HCT116 (cell line): ENCODE measurements around the gene COL15A1. TPM values are rescaled to one million over a fixed set of nuclear protein-coding genes. Genes with fewer than 3 reads are reported as not detected.

Experiments used
- ATAC-seq: fragments of 200-7000 bp; cut with Tn5 transposase; 2 replicates; pipeline ENCODE4 v1.9.1; 2020; ENCODE audit warnings: mild to moderate bottlenecking, moderate library complexity
- BruUV-seq: library from RNA; stranded (reverse); fragments of 400-500 nt; replicated peaks from 2 replicates; lab custom pipeline; 2021; lab: Mats Ljungman, UMichigan
- CTCF ChIA-PET: fragments of 300-600 bp; sonication (Branson Sonifier 250); formaldehyde crosslinking; loops from one replicate; lab custom pipeline; 2021; ENCODE audit warnings: antibody characterized with exemption; lab: Charles Lee
- POLR2A ChIA-PET: fragments of 300-600, 350-600 bp; sonication (Branson Sonifier 250); formaldehyde crosslinking; loops from one replicate; lab custom pipeline; 2021; ENCODE audit warnings: antibody characterized with exemption; lab: Charles Lee
- RAD21 ChIA-PET, 2 experiments: fragments of 300-600 bp; sonication (Branson Sonifier 250); formaldehyde crosslinking; loops; one replicate each; lab custom pipeline; 2023; ENCODE audit warnings: low total read pairs in 2 of 2; ENCODE audit not compliant: uncharacterized antibody in 2 of 2, unreplicated experiment in 2 of 2, low non-redundant PET in 1 of 2; lab: Charles Lee
- DNase-seq: peaks from one replicate; pipeline ENCODE4 v3.0.0-alpha.2; 2010; ENCODE audit warnings: low read depth, low spot score
- H2AFZ ChIP-seq: fragments of 200-600 bp; shearing (Covaris generic), sonication (generic); 2 replicates; pipeline ENCODE4 v1.6.1; 2017; ENCODE audit warnings: low read depth, mixed run types, mixed read lengths, antibody characterized with exemption, low read length; ENCODE audit not compliant: poor library complexity, severe bottlenecking
- H3K27ac ChIP-seq: 2 replicates; pipeline ENCODE4 v1.5.1; 2012; ENCODE audit warnings: low read depth, low read length
- H3K27me3 ChIP-seq: fragments of 200-600 bp; sonication (generic); 2 replicates; pipeline ENCODE4 v1.6.1; 2016; ENCODE audit warnings: mixed run types, low read length, mixed read lengths; ENCODE audit not compliant: insufficient read depth
- H3K36me3 ChIP-seq, 2 experiments: fragments of 200-500 bp in 1 of 2; fragments of 200-600 bp in 1 of 2; sonication (Bioruptor generic) in 1 of 2; sonication (generic) in 1 of 2; 2 replicates each; pipeline versions ENCODE4 v1.5.1 to v1.6.1; 2014 to 2016; ENCODE audit warnings: low read length in 2 of 2, inconsistent platforms in 1 of 2, mixed read lengths in 1 of 2, mixed run types in 1 of 2; ENCODE audit not compliant: insufficient read depth in 2 of 2, control insufficient read depth in 1 of 2
- H3K4me1 ChIP-seq, 2 experiments: fragments of 200-600 bp in 1 of 2; sonication (generic) in 1 of 2; 2 replicates each; pipeline versions ENCODE4 v1.5.1 to v1.6.1; 2012 to 2017; ENCODE audit warnings: low read length in 2 of 2, inconsistent platforms in 1 of 2, mild to moderate bottlenecking in 1 of 2, mixed read lengths in 1 of 2, mixed run types in 1 of 2, moderate library complexity in 1 of 2; ENCODE audit not compliant: insufficient read depth in 2 of 2, control insufficient read depth in 1 of 2
- H3K4me2 ChIP-seq: fragments of 200-600 bp; sonication (generic); 2 replicates; pipeline ENCODE4 v1.6.1; 2017; ENCODE audit warnings: mixed run types, low read length, mixed read lengths
- H3K4me3 ChIP-seq, 2 experiments: fragments of 200-600 bp in 1 of 2; sonication (generic) in 1 of 2; replicated peaks in 1 of 2; 2 replicates each; pipeline ENCODE4 v1.5.1; 2011 to 2016; ENCODE audit warnings: low read length in 2 of 2, control low read depth in 1 of 2, low read depth in 1 of 2, mild to moderate bottlenecking in 1 of 2, mixed read lengths in 1 of 2, mixed run types in 1 of 2
- H3K79me2 ChIP-seq: fragments of 200-600 bp; sonication (generic); 2 replicates; pipeline ENCODE4 v1.6.1; 2017; ENCODE audit warnings: mild to moderate bottlenecking, mixed run types, low read length, moderate library complexity, mixed read lengths; ENCODE audit not compliant: insufficient read depth
- H3K9ac ChIP-seq: fragments of 200-600 bp; sonication (generic); 2 replicates; pipeline ENCODE4 v1.6.1; 2016; ENCODE audit warnings: low read length, mixed read lengths
- H3K9me2 ChIP-seq: fragments of 200-600 bp; sonication (generic), shearing (Covaris generic); 2 replicates; pipeline ENCODE4 v1.6.1; 2017; ENCODE audit warnings: mixed run types, mild to moderate bottlenecking, moderate library complexity; ENCODE audit not compliant: insufficient read depth
- H3K9me3 ChIP-seq, 2 experiments: fragments of 200-500 bp in 1 of 2; fragments of 200-600 bp in 1 of 2; sonication (Bioruptor generic) in 1 of 2; sonication (generic) in 1 of 2; 2 replicates each; pipeline ENCODE4 v1.6.1; 2014 to 2017; ENCODE audit warnings: low read length in 2 of 2, mixed read lengths in 2 of 2, inconsistent platforms in 1 of 2, low read depth in 1 of 2, mild to moderate bottlenecking in 1 of 2, mixed run types in 1 of 2, moderate library complexity in 1 of 2; ENCODE audit not compliant: control insufficient read depth in 1 of 2, insufficient read depth in 1 of 2
- H4K20me1 ChIP-seq: fragments of 200-600 bp; sonication (generic), shearing (Covaris generic); 2 replicates; pipeline ENCODE4 v1.6.1; 2017; ENCODE audit warnings: mixed run types, mild to moderate bottlenecking, moderate library complexity; ENCODE audit not compliant: insufficient read depth
- CBX3 ChIP-seq: IDR thresholded peaks from 2 replicates; pipeline ENCODE4 v1.6.1; 2012; ENCODE audit warnings: low read depth
- CEBPB ChIP-seq: IDR thresholded peaks from 2 replicates; pipeline ENCODE4 v1.6.1; 2012; ENCODE audit warnings: low read depth
- ELF1 ChIP-seq: IDR thresholded peaks from 2 replicates; pipeline ENCODE4 v1.6.1; 2012; ENCODE audit warnings: low read depth, borderline replicate concordance
- EZH2 ChIP-seq: fragments of 200-600 bp; sonication (generic); IDR thresholded peaks from 2 replicates; pipeline ENCODE4 v1.6.1; 2017; ENCODE audit warnings: antibody characterized with exemption, mixed run types
- EZH2phosphoT487 ChIP-seq: fragments of 200-600 bp; IDR thresholded peaks from 2 replicates; pipeline ENCODE4 v1.6.1; 2018; ENCODE audit warnings: antibody characterized with exemption, borderline replicate concordance
- FOSL1 ChIP-seq: IDR thresholded peaks from 2 replicates; pipeline ENCODE4 v1.6.1; 2012; ENCODE audit warnings: low read depth
- JUND ChIP-seq: IDR thresholded peaks from 2 replicates; pipeline ENCODE4 v1.6.1; 2012
- MAX ChIP-seq: IDR thresholded peaks from 2 replicates; pipeline ENCODE4 v1.6.1; 2012
- POLR2AphosphoS5 ChIP-seq: IDR thresholded peaks from 2 replicates; pipeline ENCODE4 v1.6.1; 2011; ENCODE audit warnings: mild to moderate bottlenecking, low read depth, low read length, moderate library complexity
- REST ChIP-seq: IDR thresholded peaks from 2 replicates; pipeline ENCODE4 v1.6.1; 2012; ENCODE audit warnings: low read depth
- SP1 ChIP-seq: IDR thresholded peaks from 2 replicates; pipeline ENCODE4 v1.6.1; 2012; ENCODE audit warnings: low read depth
- SRF ChIP-seq: IDR thresholded peaks from 2 replicates; pipeline ENCODE4 v1.6.1; 2012; ENCODE audit warnings: low read depth
- TCF7L2 ChIP-seq: IDR thresholded peaks from 2 replicates; pipeline ENCODE4 v1.7.0; 2011; ENCODE audit warnings: borderline replicate concordance, inconsistent platforms; ENCODE audit not compliant: insufficient read depth, insufficient read length; ENCODE audit errors: extremely low read depth
- YY1 ChIP-seq: IDR thresholded peaks from 2 replicates; pipeline ENCODE4 v1.6.1; 2011; ENCODE audit warnings: low read length, low read depth, moderate library complexity, mild to moderate bottlenecking; ENCODE audit not compliant: insufficient replicate concordance; ENCODE audit errors: extremely low read depth
- ZBTB33 ChIP-seq: IDR thresholded peaks from 2 replicates; pipeline ENCODE4 v1.6.1; 2011; ENCODE audit warnings: mild to moderate bottlenecking, low read length, moderate library complexity; ENCODE audit not compliant: insufficient replicate concordance; ENCODE audit errors: extremely low read depth
- ZNF274 ChIP-seq: fragments of 200-500 bp; sonication (Bioruptor generic); IDR thresholded peaks from 2 replicates; pipeline ENCODE4 v1.6.1; 2014; ENCODE audit warnings: mild to moderate bottlenecking, low read depth, low read length, inconsistent platforms
- intact Hi-C: fragments of 100-400 bp; cut with micrococcal nuclease; formaldehyde crosslinking; loops from 2 replicates; pipeline ENCODE4 v1.10.0; 2022
- total RNA-seq: library from RNA; stranded (reverse); gene quantifications from one replicate; pipeline ENCODE4 v1.2.1, GENCODE V29; 2021; ENCODE audit not compliant: unreplicated experiment

Gene COL15A1
- total RNA-seq, 1 experiment from 2014 or later: 0.15 TPM

GRCh38 chr9:98935071-98935505 is 8.6 kb upstream of the COL15A1 start:
- no peak overlapping the region for H2AFZ ChIP-seq
- TF ChIP-seq ZNF274 (no peak), FOSL1 (no peak), EZH2 (no peak), JUND (no peak), EZH2phosphoT487 (no peak), YY1 (no peak), SP1 (no peak), POLR2AphosphoS5 (no peak)
- ATAC-seq: no peak
- no peak overlapping the region for H3K27ac ChIP-seq
- H3K79me2 ChIP-seq: no peaks in the 10 kb centered on the region
- H3K9me3 ChIP-seq: no peaks in the 10 kb centered on the region
- no peaks in the 10 kb centered on the region; the same call in 1 of the 2 replicates for H3K27me3 ChIP-seq
- H3K9me2 ChIP-seq: no peaks in the 10 kb centered on the region
- no peak overlapping the region for H3K9ac ChIP-seq
- no peak overlapping the region for H3K4me3 ChIP-seq
- intact Hi-C loops: no loop called here
- DNase-seq: no peak
- BruUV-seq: no TSS peak
- ChIA-PET POLR2A (no interaction called here), CTCF (no interaction called here), RAD21 (no interaction called here)
- H4K20me1 ChIP-seq: no peaks in the 10 kb centered on the region
- H3K36me3 ChIP-seq: no peaks in the 10 kb centered on the region
- H3K4me2 ChIP-seq: no peak overlapping the region
- no peaks in the 10 kb centered on the region; a peak in 1 of 4 replicates for H3K4me1 ChIP-seq

- ChIA-PET POLR2A (no interaction called here), CTCF (no interaction called here), RAD21 (no interaction called here)
- intact Hi-C loops: no loop called here
- Histone ChIP-seq H3K4me3 (no peak overlapping the region), H3K36me3 (no peaks in the 10 kb centered on the region), H4K20me1 (no peaks in the 10 kb centered on the region), H3K9me3 (no peaks in the 10 kb centered on the region), H3K4me1 (no peaks in the 10 kb centered on the region), H3K9me2 (no peaks in the 10 kb centered on the region), H3K27me3 (peaks cover 6% of the 10 kb centered on the region; the same call in 1 of the 2 replicates), H3K4me2 (no peak overlapping the region), H3K79me2 (no peaks in the 10 kb centered on the region), H3K27ac (no peak overlapping the region), H2AFZ (no peak overlapping the region), H3K9ac (no peak overlapping the region)
- no peak for ATAC-seq
- BruUV-seq: no TSS peak
- no peak for DNase-seq
- no peak for TF ChIP-seq JUND
- TF ChIP-seq REST: no peak
- TF ChIP-seq ELF1: no peak
- no peak for TF ChIP-seq CBX3
- TF ChIP-seq SRF: no peak
- TF ChIP-seq EZH2: no peak
- TF ChIP-seq ZBTB33: no peak
- TF ChIP-seq TCF7L2: no peak
- TF ChIP-seq MAX: no peak
- no peak for TF ChIP-seq CEBPB
These were observed 3.4 kb upstream of the COL15A1 start for GRCh38 chr9:98940276-98940675.
